Activated CD8-positive, alpha-beta memory T cell treated with anti-CD3 and anti-CD28 coated beads, Interleukin-2, amount 10 ng/mL, durations not matched to agents 7 days and 5 days (primary cell): ENCODE measurements around the gene TBC1D9. TPM values are rescaled to one million over a fixed set of nuclear protein-coding genes. Genes with fewer than 3 reads are reported as not detected.

Source experiments
- ATAC-seq: fragments of 150-1000 bp; cut with Tn5 transposase; one replicate; pipeline ENCODE4 v1.10.0; 2021; ENCODE audit warnings: moderate library complexity
- CTCF ChIA-PET: fragments of 350-600 bp; sonication (Branson Sonifier 250); formaldehyde crosslinking; loops from one replicate; lab custom pipeline; 2021; ENCODE audit warnings: antibody characterized with exemption; lab: Charles Lee
- DNase-seq: peaks from one replicate; pipeline ENCODE4 v3.0.0-alpha.2; 2020
- H3K27ac Mint-ChIP-seq: one replicate; pipeline ENCODE4 v1.8.0; 2021; ENCODE audit warnings: mild to moderate bottlenecking, mixed read lengths
- H3K27me3 Mint-ChIP-seq: one replicate; pipeline ENCODE4 v1.8.0; 2021; ENCODE audit warnings: mixed read lengths
- H3K36me3 Mint-ChIP-seq: one replicate; pipeline ENCODE4 v1.8.0; 2021; ENCODE audit warnings: mild to moderate bottlenecking, mixed read lengths
- H3K4me1 Mint-ChIP-seq: one replicate; pipeline ENCODE4 v1.8.0; 2021; ENCODE audit warnings: mixed read lengths
- H3K4me3 Mint-ChIP-seq: one replicate; pipeline ENCODE4 v1.8.0; 2021; ENCODE audit warnings: mild to moderate bottlenecking, moderate library complexity, mixed read lengths
- H3K9me3 Mint-ChIP-seq: one replicate; pipeline ENCODE4 v1.8.0; 2022; ENCODE audit warnings: low read depth, mixed read lengths
- total RNA-seq, 2 experiments: library from RNA; stranded (reverse); gene quantifications; one replicate each; pipeline ENCODE4 v1.2.3, GENCODE V29; 2021

Gene TBC1D9
- total RNA-seq, 2 experiments from 2014 or later: 0.14 TPM; not detected in 1

DNA sequence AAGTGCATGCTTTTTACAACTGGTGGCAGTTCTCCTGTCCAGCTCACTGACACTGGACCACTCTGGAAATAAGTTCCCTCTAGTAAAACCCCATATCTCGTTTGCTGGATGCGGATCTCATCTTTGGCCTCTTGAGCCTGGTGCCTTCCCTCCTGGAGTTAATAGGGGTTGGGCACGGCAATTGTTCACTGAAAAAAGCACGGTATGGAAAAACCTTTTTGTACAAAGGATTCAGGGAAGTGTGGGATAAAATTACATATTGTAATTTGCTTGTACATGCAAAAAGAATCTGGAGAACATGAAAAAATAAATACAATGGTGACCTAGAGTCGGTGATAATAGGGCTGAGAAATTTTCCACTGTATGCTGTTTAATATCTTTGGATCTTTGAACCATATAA, 30.6 kb downstream of the TBC1D9 start:
- H3K4me3 Mint-ChIP-seq: no peak overlapping the region
- CTCF ChIA-PET: no interaction called here
- H3K36me3 Mint-ChIP-seq: no peaks in the 10 kb centered on the region
- DNase-seq: no peak
- H3K9me3 Mint-ChIP-seq: no peaks in the 10 kb centered on the region
- H3K27me3 Mint-ChIP-seq: peaks cover 2% of the 10 kb centered on the region
- no peak for ATAC-seq
- H3K4me1 Mint-ChIP-seq: no peaks in the 10 kb centered on the region
- H3K27ac Mint-ChIP-seq: no peak overlapping the region

DNA sequence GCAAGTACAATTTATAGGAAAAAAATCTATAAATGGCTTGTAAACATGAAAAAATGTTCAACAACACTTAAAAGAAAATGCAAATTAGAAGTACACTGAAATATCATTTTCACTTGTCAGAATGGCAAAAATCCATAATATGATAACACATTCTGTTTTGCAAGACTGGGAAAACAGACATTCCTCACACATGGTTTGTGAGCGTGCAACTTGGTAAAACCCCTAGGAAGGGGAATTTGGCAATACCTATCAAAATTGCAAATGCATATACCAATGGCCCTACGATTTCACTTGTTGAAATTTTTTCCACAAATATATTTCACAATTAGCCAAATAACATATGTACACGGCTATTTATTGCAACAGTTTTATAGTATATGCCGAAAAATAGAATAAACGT, 31.4 kb downstream of the TBC1D9 start:
- ATAC-seq (no peak), DNase-seq (no peak)
- no peak overlapping the region for H3K4me3 Mint-ChIP-seq
- H3K9me3 Mint-ChIP-seq: no peaks in the 10 kb centered on the region
- no peaks in the 10 kb centered on the region for H3K4me1 Mint-ChIP-seq
- no peak overlapping the region for H3K27ac Mint-ChIP-seq
- CTCF ChIA-PET: no interaction called here
- peaks cover 2% of the 10 kb centered on the region for H3K27me3 Mint-ChIP-seq
- no peaks in the 10 kb centered on the region for H3K36me3 Mint-ChIP-seq

DNA sequence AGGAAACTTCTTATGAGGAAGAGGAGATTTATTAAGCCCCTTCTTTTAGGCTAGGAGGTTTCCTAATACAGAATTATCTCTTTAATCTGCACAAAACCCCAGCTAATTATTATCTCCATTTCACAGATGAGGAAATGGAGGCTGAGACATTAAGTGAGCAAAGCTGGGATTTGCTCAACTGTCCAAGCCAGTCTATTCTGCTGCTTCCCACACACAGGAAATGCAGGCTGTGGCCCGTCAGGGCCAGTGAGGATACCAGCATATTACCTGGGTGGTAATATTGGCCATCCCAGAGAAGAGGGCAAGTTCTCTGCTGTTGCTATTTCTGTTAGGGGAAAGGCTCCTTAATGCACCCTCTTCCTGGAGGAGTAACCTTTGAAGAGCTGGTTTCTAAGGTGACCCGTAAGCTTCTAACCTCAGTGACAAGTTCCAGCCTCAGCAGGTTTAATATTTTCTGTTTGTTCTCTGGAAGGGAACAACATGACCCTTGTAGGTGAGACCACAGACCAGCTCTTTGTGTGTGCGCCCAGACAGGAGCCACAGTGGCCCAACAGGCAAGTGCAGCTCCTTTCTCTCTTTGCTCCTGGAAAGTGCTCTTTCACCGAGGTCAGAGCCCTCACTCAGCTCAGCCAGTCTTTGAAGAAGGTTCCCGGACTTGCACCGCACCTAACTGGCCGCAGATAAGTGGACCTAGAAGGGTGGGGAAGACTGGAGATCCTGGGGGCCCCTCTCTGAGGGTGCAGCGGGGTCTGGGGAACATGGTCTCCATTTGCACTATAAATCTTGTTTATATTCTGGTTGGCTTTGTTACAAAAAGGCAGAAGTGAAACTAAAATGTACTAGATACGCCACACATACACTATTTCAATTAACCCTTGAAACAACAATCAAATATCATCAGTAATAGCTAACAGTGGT, 35.5 kb downstream of the TBC1D9 start:
- H3K36me3 Mint-ChIP-seq: no peaks in the 10 kb centered on the region
- H3K4me1 Mint-ChIP-seq: no peaks in the 10 kb centered on the region
- DNase-seq: no peak
- H3K4me3 Mint-ChIP-seq: peak overlapping the region; percentile 43
- H3K27ac Mint-ChIP-seq: no peak overlapping the region
- H3K27me3 Mint-ChIP-seq: peaks cover 2% of the 10 kb centered on the region
- H3K9me3 Mint-ChIP-seq: no peaks in the 10 kb centered on the region
- peak; percentile 27 for ATAC-seq
- CTCF ChIA-PET: interaction anchor here (1.3 kb wide), 1 partner anchor 11 kb away, joined by 3 read pairs; no protein-coding TSS in a partner anchor

DNA sequence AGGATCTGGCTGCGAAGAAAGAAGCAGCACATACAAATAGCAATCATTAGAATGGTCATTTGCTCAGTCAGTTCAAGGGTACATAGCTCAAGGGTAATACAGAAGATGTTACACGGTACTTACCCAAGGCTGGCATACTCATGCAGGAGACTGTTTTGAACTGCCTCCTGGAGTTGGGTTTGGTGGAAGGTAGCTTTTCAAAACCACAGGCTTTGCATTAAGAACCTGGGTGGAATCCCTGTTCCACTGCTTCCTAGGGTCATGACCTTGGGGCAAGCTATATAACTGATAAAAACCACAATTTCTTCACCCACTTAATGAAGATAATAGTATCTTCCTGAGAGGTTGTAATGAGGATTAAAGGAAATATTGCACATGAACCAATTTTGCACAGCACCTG, 36.5 kb downstream of the TBC1D9 start:
- DNase-seq (no peak), ATAC-seq (no peak)
- Mint-ChIP-seq H3K27me3 (no peaks in the 10 kb centered on the region), H3K4me1 (no peaks in the 10 kb centered on the region), H3K27ac (no peak overlapping the region), H3K9me3 (no peaks in the 10 kb centered on the region), H3K36me3 (no peaks in the 10 kb centered on the region), H3K4me3 (no peak overlapping the region)
- CTCF ChIA-PET: no interaction called here

DNA sequence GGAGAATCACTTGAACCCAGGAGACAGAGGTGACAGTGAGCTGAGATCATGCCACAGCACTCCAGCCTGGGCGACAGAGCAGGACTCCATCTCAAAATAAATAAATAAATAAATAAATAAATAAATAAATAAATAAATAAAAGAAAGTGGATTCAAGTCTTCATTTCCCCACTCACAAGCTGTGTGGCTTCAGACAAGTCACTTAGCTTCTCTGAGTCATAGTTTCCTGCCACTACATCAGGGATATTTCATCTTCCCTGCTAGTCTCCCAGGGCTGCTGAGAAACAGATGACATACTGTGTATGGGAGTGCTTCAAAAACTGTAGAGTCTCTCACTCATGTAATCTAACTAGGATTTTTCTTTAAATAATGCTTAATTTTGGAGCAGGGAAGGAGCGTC, 37.2 kb downstream of the TBC1D9 start:
- CTCF ChIA-PET: no interaction called here
- Mint-ChIP-seq H3K4me1 (no peaks in the 10 kb centered on the region), H3K4me3 (no peak overlapping the region), H3K36me3 (no peaks in the 10 kb centered on the region), H3K27ac (no peak overlapping the region), H3K9me3 (no peaks in the 10 kb centered on the region), H3K27me3 (no peaks in the 10 kb centered on the region)
- DNase-seq: no peak
- no peak for ATAC-seq

DNA sequence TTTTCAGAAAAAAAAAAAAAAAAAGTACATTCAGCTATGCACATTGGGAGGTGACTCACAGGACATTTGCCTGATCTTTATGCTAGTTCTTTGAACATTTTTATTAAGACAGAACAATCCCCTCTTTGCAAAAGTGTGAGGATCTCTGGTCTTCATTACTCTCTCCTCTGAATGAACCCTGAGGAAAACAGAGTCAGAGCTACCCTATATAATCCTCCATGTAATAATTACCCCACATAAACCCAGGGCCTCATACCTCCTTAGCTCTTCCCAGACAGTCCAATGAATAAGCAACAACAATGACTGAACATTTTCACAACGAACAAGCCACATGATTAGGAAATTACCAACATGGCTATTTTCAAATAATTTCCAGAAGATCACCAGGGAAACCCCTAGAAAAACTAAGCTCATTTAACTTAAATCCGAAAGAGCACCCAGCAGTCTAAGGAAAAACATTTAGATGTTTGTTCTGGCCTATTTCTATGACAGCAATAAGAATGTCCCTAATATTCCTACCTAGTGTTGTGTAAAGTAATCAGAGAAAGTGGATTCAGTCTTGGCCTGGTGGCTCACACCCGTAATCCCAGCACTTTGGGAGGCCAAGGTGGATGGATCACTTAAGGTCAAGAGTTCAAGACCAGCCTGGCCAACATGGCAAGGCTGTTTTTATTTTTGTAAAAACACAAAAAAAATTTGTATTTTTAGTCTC, 37.8 kb downstream of the TBC1D9 start:
- Mint-ChIP-seq H3K9me3 (no peaks in the 10 kb centered on the region), H3K27ac (no peak overlapping the region), H3K36me3 (no peaks in the 10 kb centered on the region), H3K4me3 (no peak overlapping the region), H3K27me3 (no peaks in the 10 kb centered on the region), H3K4me1 (no peaks in the 10 kb centered on the region)
- DNase-seq (no peak), ATAC-seq (no peak)
- CTCF ChIA-PET: no interaction called here

DNA sequence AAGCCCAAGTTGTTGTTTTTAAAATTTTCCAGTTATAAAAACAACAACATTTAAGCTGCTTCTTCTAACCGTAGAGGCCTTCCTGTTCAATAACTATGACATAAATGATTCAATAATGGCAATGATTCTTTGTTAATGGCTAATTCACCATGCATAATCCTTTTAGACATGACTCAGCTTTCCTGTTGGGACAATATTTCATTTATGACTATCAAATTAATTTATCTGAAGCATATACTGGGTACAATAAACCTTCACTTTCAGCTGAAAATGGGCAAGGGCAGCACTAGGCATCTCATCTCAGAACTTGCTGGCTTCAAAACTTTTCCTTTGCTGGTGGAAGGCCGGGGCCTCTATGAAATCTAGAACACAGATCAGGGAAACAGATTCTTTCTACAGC, 38.9 kb downstream of the TBC1D9 start:
- Mint-ChIP-seq H3K9me3 (no peaks in the 10 kb centered on the region), H3K36me3 (no peaks in the 10 kb centered on the region), H3K27me3 (no peaks in the 10 kb centered on the region), H3K27ac (no peak overlapping the region), H3K4me1 (no peaks in the 10 kb centered on the region), H3K4me3 (no peak overlapping the region)
- DNase-seq (no peak), ATAC-seq (no peak)
- CTCF ChIA-PET: no interaction called here

DNA sequence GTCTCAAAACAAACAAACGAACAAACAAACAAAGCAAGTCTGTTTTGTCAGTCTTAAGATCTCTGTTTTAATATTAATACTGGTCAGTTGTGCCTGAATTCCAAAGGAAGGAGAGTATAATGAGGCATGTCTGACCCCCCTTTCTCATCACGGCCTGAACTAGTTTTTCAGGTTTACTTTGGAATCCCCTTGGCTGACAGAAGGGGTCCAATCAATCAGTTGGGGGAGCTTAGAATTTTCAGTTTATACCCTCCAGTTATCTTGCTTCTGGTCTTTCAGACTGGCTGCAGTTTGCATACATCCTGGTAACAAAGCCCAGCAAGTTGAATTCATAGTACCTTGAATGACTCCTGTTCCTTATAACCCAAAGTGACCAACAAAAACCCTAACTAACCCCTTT, 41.1 kb downstream of the TBC1D9 start:
- CTCF ChIA-PET: no interaction called here
- Mint-ChIP-seq H3K9me3 (no peaks in the 10 kb centered on the region), H3K4me1 (no peaks in the 10 kb centered on the region), H3K27ac (no peak overlapping the region), H3K27me3 (no peaks in the 10 kb centered on the region), H3K36me3 (no peaks in the 10 kb centered on the region), H3K4me3 (no peak overlapping the region)
- DNase-seq: no peak
- ATAC-seq: no peak

DNA sequence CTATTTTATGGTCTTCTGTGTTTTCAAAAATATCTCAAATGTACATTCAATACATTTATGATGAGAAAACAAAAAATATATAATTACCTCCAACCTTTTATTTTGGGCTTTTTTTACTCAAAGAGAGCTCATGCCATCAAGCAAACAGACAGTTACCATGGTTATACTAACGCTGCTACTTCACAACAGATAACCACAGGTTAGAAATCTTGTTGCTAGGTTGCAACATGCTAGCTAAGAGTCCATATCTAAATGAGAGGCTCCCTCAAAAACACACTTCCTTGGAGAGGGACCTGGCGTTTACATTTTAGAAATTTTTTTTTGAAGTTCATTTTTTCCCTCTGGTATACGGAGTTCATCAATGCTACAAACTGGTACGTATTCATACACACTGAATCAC, 44.3 kb downstream of the TBC1D9 start:
- no peak overlapping the region for H3K27ac Mint-ChIP-seq
- DNase-seq (no peak), ATAC-seq (no peak)
- no peak overlapping the region for H3K4me3 Mint-ChIP-seq
- CTCF ChIA-PET: no interaction called here
- peaks cover 7% of the 10 kb centered on the region for H3K27me3 Mint-ChIP-seq
- H3K36me3 Mint-ChIP-seq: no peaks in the 10 kb centered on the region
- no peaks in the 10 kb centered on the region for H3K9me3 Mint-ChIP-seq
- H3K4me1 Mint-ChIP-seq: no peaks in the 10 kb centered on the region

DNA sequence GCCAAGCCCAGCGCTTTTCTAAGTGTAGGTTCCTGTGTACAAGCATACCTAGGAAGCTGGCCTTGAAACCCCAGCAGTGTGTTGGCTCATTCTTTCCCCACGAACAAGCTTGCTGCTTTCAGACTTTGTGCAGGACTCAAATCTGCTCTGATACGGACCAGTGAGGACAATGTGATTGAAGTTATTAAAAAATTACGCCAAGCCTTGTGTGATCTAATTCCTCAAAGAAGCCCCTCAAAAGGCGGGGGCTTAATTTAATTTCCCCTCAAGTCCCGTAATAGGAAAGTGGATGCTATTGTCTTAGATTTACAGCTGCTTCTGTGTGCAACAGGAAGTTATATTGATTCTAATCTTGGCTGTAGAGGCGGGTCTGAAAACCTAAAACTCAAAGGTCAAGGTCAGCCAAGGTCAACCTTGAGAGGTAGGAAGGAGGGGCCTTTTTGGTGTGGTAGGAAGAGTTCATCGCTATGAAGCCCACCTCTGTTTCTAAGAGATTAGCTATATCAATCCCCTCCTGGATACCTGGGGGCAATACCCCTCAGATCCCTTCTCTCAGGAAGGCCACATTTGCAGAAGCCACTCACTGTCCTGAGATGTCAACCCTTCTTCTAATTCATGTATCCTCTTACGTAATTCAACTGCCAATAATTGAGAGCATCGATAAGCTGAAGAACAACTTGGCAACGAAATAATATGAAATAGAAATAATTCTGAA, 45.1 kb downstream of the TBC1D9 start:
- Mint-ChIP-seq H3K9me3 (no peaks in the 10 kb centered on the region), H3K4me1 (no peaks in the 10 kb centered on the region), H3K4me3 (no peak overlapping the region), H3K27ac (peak overlapping the region; percentile 8), H3K36me3 (no peaks in the 10 kb centered on the region), H3K27me3 (peaks cover 7% of the 10 kb centered on the region)
- DNase-seq (no peak), ATAC-seq (no peak)
- CTCF ChIA-PET: no interaction called here

DNA sequence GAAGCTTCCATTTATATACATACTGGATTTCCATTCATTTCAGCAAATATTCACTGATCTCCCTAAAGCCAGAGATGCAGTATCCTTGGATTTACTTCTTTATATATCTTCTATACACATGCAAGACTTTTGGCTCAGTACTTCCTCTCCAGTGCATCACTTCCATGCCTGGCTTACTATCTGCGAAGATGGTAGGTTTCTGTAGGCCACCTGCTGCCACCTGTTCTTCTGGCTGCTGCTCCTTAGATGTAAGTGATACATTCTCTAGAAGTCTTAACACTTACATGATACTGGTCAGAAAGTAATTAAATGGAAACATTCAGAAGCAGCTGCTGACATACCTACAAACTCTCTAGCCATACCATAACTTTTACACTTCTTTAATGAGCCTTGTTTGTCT, 48.9 kb downstream of the TBC1D9 start:
- H3K27ac Mint-ChIP-seq: no peak overlapping the region
- no peaks in the 10 kb centered on the region for H3K9me3 Mint-ChIP-seq
- no peaks in the 10 kb centered on the region for H3K4me1 Mint-ChIP-seq
- H3K4me3 Mint-ChIP-seq: no peak overlapping the region
- CTCF ChIA-PET: no interaction called here
- no peak for DNase-seq
- ATAC-seq: no peak
- H3K36me3 Mint-ChIP-seq: no peaks in the 10 kb centered on the region
- peaks cover 7% of the 10 kb centered on the region for H3K27me3 Mint-ChIP-seq

DNA sequence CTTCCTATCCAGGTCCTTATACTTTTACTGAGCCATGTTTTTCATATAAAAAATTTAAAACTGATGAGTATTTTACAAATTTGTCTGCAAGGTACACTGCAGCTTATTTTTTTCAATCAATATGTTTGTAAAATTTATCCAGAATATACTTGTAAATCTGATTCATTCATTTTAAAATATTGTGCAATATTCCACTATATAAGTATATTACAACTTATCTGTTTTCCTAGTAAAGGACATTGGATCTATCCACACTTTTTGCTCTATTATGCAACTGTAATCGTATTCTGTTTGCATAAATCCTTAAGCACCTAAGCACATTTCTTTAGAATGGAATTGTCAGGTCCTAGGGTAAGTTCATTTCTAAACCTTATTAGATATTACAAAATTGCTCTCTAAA, 49.5 kb downstream of the TBC1D9 start:
- DNase-seq (no peak), ATAC-seq (no peak)
- Mint-ChIP-seq H3K36me3 (no peaks in the 10 kb centered on the region), H3K9me3 (no peaks in the 10 kb centered on the region), H3K27ac (no peak overlapping the region), H3K27me3 (peaks cover 7% of the 10 kb centered on the region), H3K4me1 (no peaks in the 10 kb centered on the region), H3K4me3 (no peak overlapping the region)
- CTCF ChIA-PET: no interaction called here

DNA sequence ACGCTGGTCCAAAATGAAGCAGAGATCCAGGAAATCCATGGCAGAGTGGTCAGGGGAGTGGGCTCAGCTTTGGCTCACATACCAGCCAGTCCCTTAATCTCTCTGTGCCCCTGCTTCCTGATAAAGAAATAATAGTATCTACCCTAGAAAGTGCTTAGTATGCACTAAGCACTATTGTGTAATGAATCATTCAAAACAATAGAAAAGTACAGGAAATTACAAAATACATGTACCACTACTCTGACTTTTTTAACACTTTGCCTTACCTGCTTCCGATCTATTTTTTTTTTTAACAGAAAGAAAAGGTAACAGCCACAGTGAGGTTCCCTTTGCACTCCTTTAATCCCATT, 49.9 kb downstream of the TBC1D9 start:
- CTCF ChIA-PET: no interaction called here
- Mint-ChIP-seq H3K4me1 (no peaks in the 10 kb centered on the region), H3K36me3 (no peaks in the 10 kb centered on the region), H3K4me3 (no peak overlapping the region), H3K9me3 (no peaks in the 10 kb centered on the region), H3K27ac (no peak overlapping the region), H3K27me3 (peaks cover 7% of the 10 kb centered on the region)
- ATAC-seq: no peak
- DNase-seq: no peak
